Fibroblast of villous mesenchyme (primary cell): ENCODE measurements around the gene STK10. TPM values are rescaled to one million over a fixed set of nuclear protein-coding genes. Genes with fewer than 3 reads are reported as not detected.

Experiments used
- DNase-seq: peaks from one replicate; pipeline ENCODE4 v3.0.0-alpha.2; 2010; ENCODE audit warnings: low read depth
- H3K4me3 ChIP-seq: 2 replicates; pipeline ENCODE4 v1.5.1; 2011; ENCODE audit warnings: low read depth, mild to moderate bottlenecking, low read length
- CTCF ChIP-seq: IDR thresholded peaks from 2 replicates; pipeline ENCODE4 v1.5.1; 2012; ENCODE audit warnings: low read depth, mild to moderate bottlenecking, low read length; ENCODE audit not compliant: insufficient read depth
- total RNA-seq: library from RNA; depleted of rRNA; stranded (reverse); fragments of >200 nt; gene quantifications from 2 replicates; pipeline ENCODE4 v1.2.3, GENCODE V29; 2012

The STK10 gene
- total RNA-seq, 1 donor, result 32.4 TPM

- no peak overlapping the region for H3K4me3 ChIP-seq
- no peak for TF ChIP-seq CTCF
- DNase-seq, result no peak
Observed at GRCh38 chr5:172172912-172173563, 15.0 kb downstream of the STK10 start.

GRCh38 chr5:172171118-172171517 lies 16.9 kb downstream of the STK10 start:
- no peak overlapping the region for H3K4me3 ChIP-seq
- no peak for TF ChIP-seq CTCF
- DNase-seq, result no peak

GRCh38 chr5:172170251-172170701 lies 17.7 kb downstream of the STK10 start:
- no peak for DNase-seq
- no peak overlapping the region for H3K4me3 ChIP-seq
- no peak for TF ChIP-seq CTCF

- no peak for TF ChIP-seq CTCF
- H3K4me3 ChIP-seq, result no peak overlapping the region
- no peak for DNase-seq
Observed at GRCh38 chr5:172169216-172169615, 18.8 kb downstream of the STK10 start.

- no peak for DNase-seq
- H3K4me3 ChIP-seq, result no peak overlapping the region
- no peak for TF ChIP-seq CTCF
Observed at GRCh38 chr5:172168311-172168710, 19.7 kb downstream of the STK10 start.

- no peak for TF ChIP-seq CTCF
- no peak overlapping the region for H3K4me3 ChIP-seq
- no peak for DNase-seq
Observed at GRCh38 chr5:172167895-172168294, 20.1 kb downstream of the STK10 start.
